ENCODE results near the gene PTGER1.
"Not testable (repeated sequence)": the region's sequence is repeated elsewhere in the genome, so short reads cannot be mapped to it uniquely, and the experiment has no call there.

PTGER1 gene, protein sequence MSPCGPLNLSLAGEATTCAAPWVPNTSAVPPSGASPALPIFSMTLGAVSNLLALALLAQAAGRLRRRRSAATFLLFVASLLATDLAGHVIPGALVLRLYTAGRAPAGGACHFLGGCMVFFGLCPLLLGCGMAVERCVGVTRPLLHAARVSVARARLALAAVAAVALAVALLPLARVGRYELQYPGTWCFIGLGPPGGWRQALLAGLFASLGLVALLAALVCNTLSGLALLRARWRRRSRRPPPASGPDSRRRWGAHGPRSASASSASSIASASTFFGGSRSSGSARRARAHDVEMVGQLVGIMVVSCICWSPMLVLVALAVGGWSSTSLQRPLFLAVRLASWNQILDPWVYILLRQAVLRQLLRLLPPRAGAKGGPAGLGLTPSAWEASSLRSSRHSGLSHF

GRCh38 chr19:14475251-14476073, at the start of gene PTGER1:
PTGER1 (minus strand) TSS chr19:14475354; CDS start chr19:14474320, 1,034 bp downstream.
- DNase-seq: peak; percentile 30 to 40

- no peak for DNase-seq
These were observed 45.4 kb upstream of the PTGER1 start for GRCh38 chr19:14520543-14520942.

DNA sequence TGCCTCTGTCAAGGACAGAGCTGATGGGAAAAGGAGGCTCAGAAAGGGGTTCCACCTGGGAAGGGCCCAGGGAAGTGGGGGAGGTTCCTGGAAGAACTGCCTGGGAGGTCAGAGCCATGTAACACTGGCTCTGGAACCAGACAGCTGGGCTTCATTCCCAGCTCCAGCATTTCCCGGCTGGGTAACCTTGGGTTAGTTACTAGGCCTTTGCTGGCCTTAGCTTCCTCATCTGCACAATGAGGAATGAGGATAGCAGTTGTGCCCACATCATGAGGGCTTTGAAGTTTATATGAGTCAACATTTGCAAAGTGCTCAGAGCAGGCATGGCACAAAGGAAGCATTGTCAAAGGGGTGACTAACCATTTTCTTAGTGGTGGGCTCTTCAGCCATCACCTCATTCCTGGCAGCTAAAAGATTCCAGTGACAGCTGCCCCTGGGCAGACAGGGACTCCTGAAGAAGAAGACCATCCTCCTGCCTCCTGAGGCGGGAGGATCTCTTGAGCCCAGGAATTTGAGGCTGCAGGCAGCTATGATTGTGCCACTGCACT, 44.8 kb upstream of the PTGER1 start:
- no peak for DNase-seq

- DNase-seq: no peak
These were observed 44.2 kb upstream of the PTGER1 start for GRCh38 chr19:14519245-14519859.

- DNase-seq: peak; percentile 55 to 57
These were observed 42.8 kb upstream of the PTGER1 start, which contains the start of gene DNAJB1 for GRCh38 chr19:14517840-14518505. DNAJB1 (minus strand) TSS chr19:14518397; CDS start chr19:14518349, 48 bp downstream.

- no peak for DNase-seq
These were observed 42.3 kb upstream of the PTGER1 start for GRCh38 chr19:14517446-14517839.

DNA sequence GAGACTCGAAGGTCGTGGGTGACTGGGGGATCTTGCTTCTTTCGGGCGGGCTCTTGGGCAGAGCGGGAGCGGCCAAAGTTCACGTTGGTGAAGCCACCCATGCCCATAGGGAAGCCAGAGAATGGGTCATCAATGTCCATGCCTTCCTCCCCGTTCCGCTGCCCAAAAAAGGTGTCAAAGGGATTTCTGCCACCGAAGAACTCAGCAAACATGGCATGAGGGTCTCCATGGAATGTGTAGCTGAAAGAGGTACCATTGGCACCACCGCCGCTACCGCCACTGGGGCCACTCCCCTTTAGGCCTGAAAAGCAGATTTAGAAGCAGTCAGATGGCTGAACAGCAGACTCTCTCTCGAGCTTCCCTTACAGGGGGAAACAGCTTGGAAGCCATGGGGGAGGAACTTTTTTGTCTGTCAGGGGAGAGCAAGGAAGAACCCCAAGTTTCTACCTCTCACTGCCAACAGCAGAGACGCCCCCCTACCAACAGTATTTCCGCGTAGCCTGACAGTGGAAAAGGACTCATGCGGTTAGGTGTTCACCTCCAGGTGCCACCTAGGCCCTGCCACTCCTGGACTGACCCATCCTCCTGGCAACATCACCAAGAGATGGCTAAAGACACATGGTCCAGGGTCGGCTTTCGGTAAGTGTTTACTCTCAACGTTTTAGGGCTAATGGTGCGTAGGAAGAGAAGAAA, 41.7 kb upstream of the PTGER1 start:
- peak in 1 of 2 experiments; percentile 17 for DNase-seq

DNA sequence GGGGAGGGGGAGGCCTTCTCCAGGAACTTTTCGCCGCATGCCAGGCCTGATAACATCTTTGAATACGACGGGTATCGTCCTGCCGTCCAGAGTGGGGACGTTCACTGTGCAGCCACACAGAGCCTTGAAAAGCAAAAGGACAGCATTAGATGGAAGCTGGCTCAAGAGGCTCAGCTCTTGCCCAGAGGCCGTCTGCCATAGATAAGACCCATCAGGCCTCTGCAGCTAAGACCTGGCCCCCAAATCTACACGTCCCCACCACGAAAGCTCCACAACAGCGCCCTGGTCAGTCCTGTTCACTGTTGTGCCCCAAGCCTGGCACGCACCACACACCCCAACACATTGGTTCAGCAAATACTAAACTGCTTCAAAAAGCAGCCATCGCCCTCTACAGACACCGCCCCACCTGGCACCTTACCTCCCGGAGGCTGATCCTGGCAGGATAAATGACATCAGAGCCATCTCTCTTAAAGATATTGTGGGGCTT, 40.9 kb upstream of the PTGER1 start:
- DNase-seq: no peak

DNA sequence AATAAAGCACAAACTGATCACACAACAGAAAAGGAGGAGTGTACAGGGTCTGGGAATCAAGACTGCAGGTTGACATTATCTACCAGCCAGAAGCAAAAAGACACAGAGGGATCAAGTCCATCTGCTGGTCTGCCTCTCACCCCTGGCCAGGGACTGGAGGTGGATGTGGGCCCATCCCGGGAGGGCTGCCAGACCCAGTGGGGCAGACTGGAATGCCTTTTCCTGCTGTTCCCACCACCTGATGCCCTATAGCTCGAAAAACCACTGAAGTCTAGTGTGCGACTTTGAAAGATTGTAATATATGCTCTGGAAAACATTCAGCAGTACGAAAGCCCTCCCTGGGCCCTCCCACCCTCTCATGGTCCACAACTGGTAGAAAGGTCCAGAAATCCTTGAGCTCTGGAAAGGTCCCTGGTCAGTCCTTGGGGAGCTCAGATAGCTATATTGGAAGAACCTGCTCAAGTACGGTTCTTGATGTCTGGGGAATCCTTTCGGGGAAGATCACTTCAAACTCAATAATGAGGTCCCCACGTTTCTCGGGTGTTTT, 40.4 kb upstream of the PTGER1 start:
- no peak for DNase-seq

DNA sequence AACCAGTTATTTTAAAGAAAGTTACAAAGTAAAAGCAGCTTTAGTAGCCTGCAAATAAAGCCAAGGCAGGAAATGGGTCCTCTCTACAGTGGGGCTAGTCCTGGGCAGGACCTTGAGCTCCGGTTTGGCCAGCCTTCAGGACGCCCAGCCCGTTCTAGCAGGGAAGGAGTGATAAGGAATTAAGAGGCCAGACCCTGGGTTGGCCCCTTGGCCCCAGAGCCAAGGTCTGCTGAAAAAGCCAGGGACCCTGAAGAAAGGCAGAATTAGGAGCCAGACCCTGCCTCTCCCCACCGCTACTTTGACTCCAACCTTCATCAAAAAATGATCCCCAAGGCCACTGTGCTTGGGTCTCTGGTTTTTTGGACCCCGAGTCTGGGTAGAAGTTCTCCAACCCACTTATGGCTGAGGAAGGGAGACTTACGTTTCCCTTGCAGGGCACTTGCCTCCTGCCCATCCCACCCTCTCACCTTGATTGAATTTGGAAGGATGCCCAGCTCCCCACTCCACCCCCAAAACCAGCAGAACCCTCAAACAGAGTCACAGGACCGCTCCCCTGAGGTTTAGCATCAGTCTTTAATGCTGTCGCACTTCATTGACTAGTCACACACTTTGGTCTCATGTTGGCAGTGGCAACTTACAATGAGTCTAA, 39.2 kb upstream of the PTGER1 start:
- DNase-seq: no peak

DNA sequence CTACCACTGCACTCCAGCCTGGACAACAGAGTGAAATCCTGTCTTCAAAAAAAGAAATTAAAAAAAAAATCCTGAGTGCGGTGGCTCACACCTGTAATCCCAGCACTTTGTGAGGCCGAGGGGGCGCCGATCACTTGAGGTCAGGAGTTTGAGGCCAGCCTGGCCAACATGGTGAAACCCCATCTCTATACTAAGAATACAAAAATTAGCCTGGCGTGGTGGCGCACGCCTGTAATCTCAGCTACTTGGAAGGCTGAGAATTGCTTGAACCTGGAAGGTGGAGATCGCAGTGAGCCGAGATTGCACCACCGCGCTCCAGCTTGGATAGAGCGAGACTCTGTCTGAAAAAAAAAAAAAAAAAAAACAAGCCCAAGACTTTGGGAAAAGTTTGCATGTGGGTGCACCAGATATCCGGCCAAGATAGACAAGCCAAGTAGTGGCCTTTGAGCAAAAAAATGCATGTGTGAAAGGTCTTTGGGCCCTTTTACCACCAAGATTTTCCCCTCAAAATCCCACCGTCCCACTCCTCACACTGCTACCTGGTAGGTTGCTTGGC, 37.3 kb upstream of the PTGER1 start:
- no peak for DNase-seq

GRCh38 chr19:14511229-14511593, 36.1 kb upstream of the PTGER1 start:
- no peak for DNase-seq

- DNase-seq: peak; percentile 29 to 33
These were observed 35.4 kb upstream of the PTGER1 start for GRCh38 chr19:14510311-14511228.

GRCh38 chr19:14507704-14508542, 32.8 kb upstream of the PTGER1 start:
- no peak for DNase-seq

DNA sequence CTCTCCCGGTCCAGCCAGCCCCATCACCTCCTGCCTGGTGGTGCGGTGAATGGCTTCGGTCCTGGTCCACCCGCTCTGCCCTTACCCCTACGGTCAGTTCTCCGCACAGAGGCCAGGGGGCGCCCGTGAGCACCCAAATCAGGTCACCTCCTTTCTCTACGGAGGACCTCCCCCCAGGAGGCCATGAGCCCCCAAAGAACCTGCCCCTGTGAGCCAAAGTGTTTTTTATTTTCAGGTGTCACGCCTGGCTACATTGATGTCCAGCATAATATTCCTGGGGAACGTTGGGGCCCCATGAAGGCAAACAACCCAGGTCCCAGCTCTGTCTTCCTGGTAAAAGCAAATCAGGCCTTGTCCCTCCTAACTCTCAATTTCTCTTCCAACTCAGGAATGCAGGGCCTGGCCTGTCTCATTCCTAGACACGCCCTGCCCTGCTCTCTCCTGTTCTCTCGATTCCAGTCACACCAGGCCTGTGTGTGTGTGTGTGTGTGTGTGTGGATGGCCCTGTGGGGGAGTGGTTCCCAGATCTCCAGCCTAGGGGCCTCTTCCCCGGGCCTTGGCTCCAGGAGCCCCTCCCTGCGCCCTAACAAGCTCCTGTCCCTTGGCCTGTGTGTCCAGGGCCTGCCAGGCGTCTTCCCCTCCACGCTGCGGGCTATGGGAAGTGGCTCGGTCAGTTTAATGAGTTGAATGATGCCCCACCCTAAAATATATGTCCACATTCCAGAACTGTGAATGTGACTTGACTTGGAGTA, 30.5 kb upstream of the PTGER1 start:
- DNase-seq: peak; percentile 61 to 67

- not testable (repeated sequence) for DNase-seq
These were observed 29.4 kb upstream of the PTGER1 start for GRCh38 chr19:14504575-14504974.

DNA sequence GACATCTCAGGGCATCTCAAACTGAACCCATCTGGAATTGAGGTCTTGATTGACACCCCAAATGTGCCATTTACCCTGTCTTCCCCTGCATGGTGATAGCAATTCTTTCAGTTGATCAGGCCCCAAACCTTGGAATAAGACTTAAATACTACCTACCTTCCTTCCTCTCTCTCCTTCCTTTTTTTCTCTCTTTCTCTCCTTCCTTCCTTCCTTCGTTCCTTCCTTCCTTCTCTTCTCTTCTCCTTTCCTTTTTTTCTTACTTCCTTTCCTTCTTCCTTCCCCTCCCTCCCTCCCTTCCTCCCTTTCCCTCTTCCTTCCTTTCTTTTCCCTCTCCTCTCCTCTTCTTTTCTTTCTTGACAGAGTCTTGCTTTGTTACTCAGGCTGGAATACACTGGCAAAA, 28.1 kb upstream of the PTGER1 start:
- DNase-seq: no peak

Measured in Kasumi-1 (cell line).